SU-DHL-6 (cell line): ENCODE data around the gene TLK2.

ENCODE experiments used
- EZH2phosphoT487 ChIP-seq: fragments of 200-600 bp; sonication (generic), shearing (Covaris generic); conservative IDR thresholded peaks from 2 replicates; pipeline ENCODE4 v1.6.1; 2018; ENCODE audit warnings: mild to moderate bottlenecking, antibody characterized with exemption, low read length, moderate library complexity, mixed read lengths
- TF ChIP-seq, protein P1 (sequence below): fragments of 200-600 bp; sonication (generic); IDR thresholded peaks from one replicate; pipeline ENCODE4 v1.5.1; 2017; ENCODE audit warnings: antibody characterized with exemption, mild to moderate bottlenecking, low read length, moderate library complexity; ENCODE audit not compliant: insufficient read depth, poor library complexity, severe bottlenecking

DNA sequence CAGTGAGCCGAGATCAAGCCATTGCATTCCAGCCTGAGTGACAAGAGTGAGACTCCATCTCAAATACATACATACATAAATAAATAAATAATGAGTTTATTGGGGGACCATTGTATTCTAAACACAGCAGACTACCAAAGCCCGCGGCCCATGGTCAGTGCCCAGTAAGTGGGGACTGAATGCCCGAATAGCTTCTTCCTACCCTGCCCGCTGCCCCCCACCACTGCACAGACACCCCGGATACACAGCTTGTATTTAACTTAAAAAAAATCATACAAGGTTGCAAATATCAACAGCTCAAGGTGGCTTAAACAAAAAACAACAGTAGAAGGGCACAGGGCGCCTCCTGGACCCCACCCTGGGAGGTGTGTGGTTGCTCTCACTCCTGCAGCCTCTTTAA lies 22.6 kb upstream of the TLK2 start:
- TF ChIP-seq, protein P1, sequence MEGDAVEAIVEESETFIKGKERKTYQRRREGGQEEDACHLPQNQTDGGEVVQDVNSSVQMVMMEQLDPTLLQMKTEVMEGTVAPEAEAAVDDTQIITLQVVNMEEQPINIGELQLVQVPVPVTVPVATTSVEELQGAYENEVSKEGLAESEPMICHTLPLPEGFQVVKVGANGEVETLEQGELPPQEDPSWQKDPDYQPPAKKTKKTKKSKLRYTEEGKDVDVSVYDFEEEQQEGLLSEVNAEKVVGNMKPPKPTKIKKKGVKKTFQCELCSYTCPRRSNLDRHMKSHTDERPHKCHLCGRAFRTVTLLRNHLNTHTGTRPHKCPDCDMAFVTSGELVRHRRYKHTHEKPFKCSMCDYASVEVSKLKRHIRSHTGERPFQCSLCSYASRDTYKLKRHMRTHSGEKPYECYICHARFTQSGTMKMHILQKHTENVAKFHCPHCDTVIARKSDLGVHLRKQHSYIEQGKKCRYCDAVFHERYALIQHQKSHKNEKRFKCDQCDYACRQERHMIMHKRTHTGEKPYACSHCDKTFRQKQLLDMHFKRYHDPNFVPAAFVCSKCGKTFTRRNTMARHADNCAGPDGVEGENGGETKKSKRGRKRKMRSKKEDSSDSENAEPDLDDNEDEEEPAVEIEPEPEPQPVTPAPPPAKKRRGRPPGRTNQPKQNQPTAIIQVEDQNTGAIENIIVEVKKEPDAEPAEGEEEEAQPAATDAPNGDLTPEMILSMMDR, result no peak
- TF ChIP-seq EZH2phosphoT487, result no peak
